Measurements from ENCODE around the gene RXRG. TPM values are rescaled to one million over a fixed set of nuclear protein-coding genes. Genes with fewer than 3 reads are reported as not detected.

RXRG gene
- total RNA-seq, 1 experiment from 2014 or later: not detected

- no peaks in the 10 kb centered on the region for H3K9me2 ChIP-seq (replicated peaks; ENCODE audit: low read length)
- H3K36me3 ChIP-seq (ENCODE audit: low read depth, low read length): no peaks in the 10 kb centered on the region
- H3K9ac ChIP-seq (ENCODE audit: low read length): no peak overlapping the region
- ATAC-seq: no peak
- no peaks in the 10 kb centered on the region for H3K9me3 ChIP-seq (ENCODE audit: low read length)
- CTCF ChIA-PET: no interaction called here
- no peaks in the 10 kb centered on the region for H3K79me2 ChIP-seq (ENCODE audit: low read length)
- POLR2A ChIA-PET (ENCODE audit: unreplicated experiment): no interaction called here
- peaks cover 5% of the 10 kb centered on the region; the same call in 1 of the 2 replicates for H3K27me3 ChIP-seq (ENCODE audit: low read length)
- DNase-seq: peak; percentile 9
- no peaks in the 10 kb centered on the region for H4K20me1 ChIP-seq (ENCODE audit: low read length)
- H3F3A ChIP-seq (ENCODE audit: low read length, unreplicated experiment): no peaks in the 10 kb centered on the region
- no TSS peak for BruUV-seq (replicated peaks)
- intact Hi-C loops (cut with micrococcal nuclease): no loop called here
- no peak overlapping the region for H3K4me2 ChIP-seq (ENCODE audit: low read length)
- H2AFZ ChIP-seq (ENCODE audit: low read length): no peak overlapping the region
- no peak overlapping the region for H3K4me3 ChIP-seq (ENCODE audit: low read length)
- H3K27ac ChIP-seq (ENCODE audit: low read length): no peak overlapping the region
- peaks cover 14% of the 10 kb centered on the region for H3K4me1 ChIP-seq (ENCODE audit: insufficient read depth, low read length)
- TF ChIP-seq CTCF (conservative IDR thresholded peaks at IDR 0.05; ENCODE audit: low read depth, low read length): no peak
- no peak for TF ChIP-seq EZH2 (IDR thresholded peaks at IDR 0.05; ENCODE audit: low read length, unreplicated experiment)
- no peak for TF ChIP-seq EZH2phosphoT487 (IDR thresholded peaks at IDR 0.05; ENCODE audit: borderline replicate concordance, low read length)
Observed at GRCh38 chr1:165381745-165382505, 63.0 kb downstream of the RXRG start.

- peak overlapping the region; percentile 89 for H3K27ac ChIP-seq (ENCODE audit: low read length)
- no peaks in the 10 kb centered on the region for H3K9me3 ChIP-seq (ENCODE audit: low read length)
- ATAC-seq: peak; percentile 17
- peak overlapping the region; percentile 68 for H3K4me3 ChIP-seq (ENCODE audit: low read length)
- ChIA-PET CTCF (no interaction called here), POLR2A (ENCODE audit: unreplicated experiment) (no interaction called here)
- H3K9ac ChIP-seq (ENCODE audit: low read length): peak overlapping the region; percentile 82
- no peak for TF ChIP-seq EZH2phosphoT487 (IDR thresholded peaks at IDR 0.05; ENCODE audit: borderline replicate concordance, low read length)
- TF ChIP-seq CTCF (conservative IDR thresholded peaks at IDR 0.05; ENCODE audit: low read depth, low read length): no peak
- no peak for TF ChIP-seq EZH2 (IDR thresholded peaks at IDR 0.05; ENCODE audit: low read length, unreplicated experiment)
- intact Hi-C loops (cut with micrococcal nuclease): loop anchor here (10.0 kb wide), 1 partner anchor 318 kb away; the partner anchor contains the start of gene ALDH9A1
- H3K79me2 ChIP-seq (ENCODE audit: low read length): no peaks in the 10 kb centered on the region
- no TSS peak for BruUV-seq (replicated peaks)
- no peaks in the 10 kb centered on the region for H4K20me1 ChIP-seq (ENCODE audit: low read length)
- H3K9me2 ChIP-seq (replicated peaks; ENCODE audit: low read length): no peaks in the 10 kb centered on the region
- H3K27me3 ChIP-seq (ENCODE audit: low read length): no peaks in the 10 kb centered on the region
- H2AFZ ChIP-seq (ENCODE audit: low read length): peak overlapping the region; percentile 85
- H3K36me3 ChIP-seq (ENCODE audit: low read depth, low read length): no peaks in the 10 kb centered on the region
- peak overlapping the region; percentile 91 for H3K4me2 ChIP-seq (ENCODE audit: low read length)
- H3F3A ChIP-seq (ENCODE audit: low read length, unreplicated experiment): no peaks in the 10 kb centered on the region
- peaks cover 23% of the 10 kb centered on the region for H3K4me1 ChIP-seq (ENCODE audit: insufficient read depth, low read length)
- peak; percentile 46 for DNase-seq
Observed at GRCh38 chr1:165376811-165377311, 68.1 kb downstream of the RXRG start.
